Measurements from ENCODE around the gene CBY2.
"Not testable (repeated sequence)": the region's sequence is repeated elsewhere in the genome, so short reads cannot be mapped to it uniquely, and the experiment has no call there.

The CBY2 gene

GRCh38 chr13:45702088-45702487, at the start of gene CBY2:
Gene CBY2, plus strand, starts transcription at chr13:45702320. Its CDS starts 71 bp downstream, at chr13:45702391.
- DNase-seq = no peak
- in situ Hi-C loops (cut with MboI; ENCODE audit: low pct_unique_long_range_greater_than_20kb, low sequenced_read_pairs) = no loop called here

- in situ Hi-C loops (cut with MboI; ENCODE audit: low pct_unique_long_range_greater_than_20kb, low sequenced_read_pairs) = no loop called here
- DNase-seq = no peak
These were observed 47.3 kb upstream of the CBY2 start for GRCh38 chr13:45654633-45655349.

GRCh38 chr13:45658586-45659235, 43.4 kb upstream of the CBY2 start:
- in situ Hi-C loops (cut with MboI; ENCODE audit: low pct_unique_long_range_greater_than_20kb, low sequenced_read_pairs) = no loop called here
- DNase-seq = no peak

GRCh38 chr13:45659536-45659935, 42.6 kb upstream of the CBY2 start:
- DNase-seq = no peak
- in situ Hi-C loops (cut with MboI; ENCODE audit: low pct_unique_long_range_greater_than_20kb, low sequenced_read_pairs) = no loop called here

- DNase-seq = peak; percentile 7
- in situ Hi-C loops (cut with MboI; ENCODE audit: low pct_unique_long_range_greater_than_20kb, low sequenced_read_pairs) = not testable (repeated sequence)
These were observed 41.7 kb upstream of the CBY2 start for GRCh38 chr13:45660458-45660857.

- no peak for DNase-seq
- in situ Hi-C loops (cut with MboI; ENCODE audit: low pct_unique_long_range_greater_than_20kb, low sequenced_read_pairs) = no loop called here
These were observed 40.0 kb upstream of the CBY2 start for GRCh38 chr13:45662162-45662561.

GRCh38 chr13:45662903-45663302, 39.2 kb upstream of the CBY2 start:
- DNase-seq; in situ Hi-C loops (cut with MboI; ENCODE audit: low pct_unique_long_range_greater_than_20kb, low sequenced_read_pairs): not testable (repeated sequence)

- in situ Hi-C loops (cut with MboI; ENCODE audit: low pct_unique_long_range_greater_than_20kb, low sequenced_read_pairs); DNase-seq: not testable (repeated sequence)
These were observed 32.5 kb upstream of the CBY2 start for GRCh38 chr13:45669626-45670025.

GRCh38 chr13:45670189-45670885, 31.8 kb upstream of the CBY2 start:
- no peak for DNase-seq
- in situ Hi-C loops (cut with MboI; ENCODE audit: low pct_unique_long_range_greater_than_20kb, low sequenced_read_pairs) = no loop called here

- in situ Hi-C loops (cut with MboI; ENCODE audit: low pct_unique_long_range_greater_than_20kb, low sequenced_read_pairs) = no loop called here
- DNase-seq = no peak
These were observed 27.2 kb upstream of the CBY2 start for GRCh38 chr13:45674908-45675307.

GRCh38 chr13:45678282-45678681, 23.8 kb upstream of the CBY2 start:
- in situ Hi-C loops (cut with MboI; ENCODE audit: low pct_unique_long_range_greater_than_20kb, low sequenced_read_pairs) = no loop called here
- DNase-seq = no peak

- DNase-seq = no peak
- in situ Hi-C loops (cut with MboI; ENCODE audit: low pct_unique_long_range_greater_than_20kb, low sequenced_read_pairs) = no loop called here
These were observed 21.0 kb upstream of the CBY2 start for GRCh38 chr13:45681113-45681512.

GRCh38 chr13:45682494-45683008, 19.6 kb upstream of the CBY2 start:
- in situ Hi-C loops (cut with MboI; ENCODE audit: low pct_unique_long_range_greater_than_20kb, low sequenced_read_pairs) = no loop called here
- no peak for DNase-seq

- in situ Hi-C loops (cut with MboI; ENCODE audit: low pct_unique_long_range_greater_than_20kb, low sequenced_read_pairs) = no loop called here
- no peak for DNase-seq
These were observed 18.4 kb upstream of the CBY2 start for GRCh38 chr13:45683701-45684100.

GRCh38 chr13:45688577-45688976, 13.5 kb upstream of the CBY2 start:
- no peak for DNase-seq
- in situ Hi-C loops (cut with MboI; ENCODE audit: low pct_unique_long_range_greater_than_20kb, low sequenced_read_pairs) = no loop called here

- in situ Hi-C loops (cut with MboI; ENCODE audit: low pct_unique_long_range_greater_than_20kb, low sequenced_read_pairs) = no loop called here
- DNase-seq = no peak
These were observed 11.5 kb upstream of the CBY2 start for GRCh38 chr13:45690636-45691035.

- in situ Hi-C loops (cut with MboI; ENCODE audit: low pct_unique_long_range_greater_than_20kb, low sequenced_read_pairs) = no loop called here
- no peak for DNase-seq
These were observed 10.9 kb upstream of the CBY2 start for GRCh38 chr13:45691251-45691650.

- in situ Hi-C loops (cut with MboI; ENCODE audit: low pct_unique_long_range_greater_than_20kb, low sequenced_read_pairs) = no loop called here
- DNase-seq = no peak
These were observed 10.5 kb upstream of the CBY2 start for GRCh38 chr13:45691667-45692066.

GRCh38 chr13:45695198-45695730, 6.9 kb upstream of the CBY2 start:
- no peak for DNase-seq
- in situ Hi-C loops (cut with MboI; ENCODE audit: low pct_unique_long_range_greater_than_20kb, low sequenced_read_pairs) = no loop called here
